Liver (tissue), 3 donors: ENCODE data around the gene SYT15.

ENCODE experiments used
- CTCF ChIP-seq: fragments of 150-350 bp; IDR thresholded peaks from 2 replicates; pipeline ENCODE4 v1.5.1; 2017; ENCODE audit warnings: improper control_type of control experiment, low read depth, low read length; ENCODE audit not compliant: missing input control
- GABPA ChIP-seq, 2 donors: IDR thresholded peaks in 1 of 2; conservative IDR thresholded peaks in 1 of 2; 2 replicates each; pipeline ENCODE4 v1.6.1; 2016; ENCODE audit warnings: antibody characterized with exemption in 2 of 2, mild to moderate bottlenecking in 1 of 2, moderate library complexity in 1 of 2
- JUND ChIP-seq, 2 donors: IDR thresholded peaks; 2 replicates each; pipeline ENCODE4 v1.6.1; 2016; ENCODE audit warnings: antibody characterized with exemption in 2 of 2
- MAX ChIP-seq: IDR thresholded peaks from 2 replicates; pipeline ENCODE4 v1.6.1; 2016; ENCODE audit warnings: antibody characterized with exemption
- RAD21 ChIP-seq, 2 donors: IDR thresholded peaks; 2 replicates each; pipeline ENCODE4 v1.6.1; 2016; ENCODE audit warnings: antibody characterized with exemption in 2 of 2, mild to moderate bottlenecking in 2 of 2
- REST ChIP-seq: IDR thresholded peaks from 2 replicates; pipeline ENCODE4 v1.6.1; 2016; ENCODE audit warnings: antibody characterized with exemption, mild to moderate bottlenecking
- RXRA ChIP-seq, 2 donors: IDR thresholded peaks; 2 replicates each; pipeline ENCODE4 v1.6.1; 2017 to 2018; ENCODE audit warnings: antibody characterized with exemption in 2 of 2, mild to moderate bottlenecking in 1 of 2
- SP1 ChIP-seq: IDR thresholded peaks from 2 replicates; pipeline ENCODE4 v1.6.1; 2018; ENCODE audit warnings: antibody characterized with exemption, mild to moderate bottlenecking
- TAF1 ChIP-seq: conservative IDR thresholded peaks from 2 replicates; pipeline ENCODE4 v1.6.1; 2016; ENCODE audit warnings: antibody characterized with exemption, mild to moderate bottlenecking
- YY1 ChIP-seq: IDR thresholded peaks from 2 replicates; pipeline ENCODE4 v1.6.1; 2016; ENCODE audit warnings: antibody characterized with exemption, mild to moderate bottlenecking
- donor health status: healthy.
- donor health status: healthy.

GRCh38 chr10:46557319-46558121 is 21.4 kb upstream of the SYT15 start:
- TF ChIP-seq CTCF = no peak
- TF ChIP-seq RAD21 (IDR thresholded peaks at IDR 0.05) = no peak
- TF ChIP-seq TAF1 = no peak
- no peak for TF ChIP-seq YY1
- TF ChIP-seq SP1 = no peak
- TF ChIP-seq GABPA (IDR thresholded peaks at IDR 0.05 in 1 of 2, conservative IDR thresholded peaks at IDR 0.05 in 1 of 2) = no peak
- TF ChIP-seq MAX = no peak
- TF ChIP-seq JUND (IDR thresholded peaks at IDR 0.05) = no peak
- TF ChIP-seq RXRA (IDR thresholded peaks at IDR 0.05) = no peak
- no peak for TF ChIP-seq REST
